C4-2B (cell line): ENCODE measurements around the gene PGAP2.

ENCODE experiments used
- ZFX ChIP-seq: fragments of 450-650 bp; IDR thresholded peaks from 2 replicates; pipeline ENCODE4 v1.6.1; 2017
- TF ChIP-seq, protein P1 (sequence below): fragments of 450-650 bp; conservative IDR thresholded peaks from 2 replicates; pipeline ENCODE4 v1.5.1; 2017; ENCODE audit warnings: mild to moderate bottlenecking

- TF ChIP-seq, protein P1, sequence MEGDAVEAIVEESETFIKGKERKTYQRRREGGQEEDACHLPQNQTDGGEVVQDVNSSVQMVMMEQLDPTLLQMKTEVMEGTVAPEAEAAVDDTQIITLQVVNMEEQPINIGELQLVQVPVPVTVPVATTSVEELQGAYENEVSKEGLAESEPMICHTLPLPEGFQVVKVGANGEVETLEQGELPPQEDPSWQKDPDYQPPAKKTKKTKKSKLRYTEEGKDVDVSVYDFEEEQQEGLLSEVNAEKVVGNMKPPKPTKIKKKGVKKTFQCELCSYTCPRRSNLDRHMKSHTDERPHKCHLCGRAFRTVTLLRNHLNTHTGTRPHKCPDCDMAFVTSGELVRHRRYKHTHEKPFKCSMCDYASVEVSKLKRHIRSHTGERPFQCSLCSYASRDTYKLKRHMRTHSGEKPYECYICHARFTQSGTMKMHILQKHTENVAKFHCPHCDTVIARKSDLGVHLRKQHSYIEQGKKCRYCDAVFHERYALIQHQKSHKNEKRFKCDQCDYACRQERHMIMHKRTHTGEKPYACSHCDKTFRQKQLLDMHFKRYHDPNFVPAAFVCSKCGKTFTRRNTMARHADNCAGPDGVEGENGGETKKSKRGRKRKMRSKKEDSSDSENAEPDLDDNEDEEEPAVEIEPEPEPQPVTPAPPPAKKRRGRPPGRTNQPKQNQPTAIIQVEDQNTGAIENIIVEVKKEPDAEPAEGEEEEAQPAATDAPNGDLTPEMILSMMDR: no peak
- no peak for TF ChIP-seq ZFX
These were observed 32.5 kb upstream of the PGAP2 start for GRCh38 chr11:3775736-3776406.
